Measurements from ENCODE around the gene ATL2. TPM values are rescaled to one million over a fixed set of nuclear protein-coding genes. Genes with fewer than 3 reads are reported as not detected.
A peak's percentile ranks its signal among the peaks of the same experiment; 100 is the strongest.

Gene ATL2
- total RNA-seq, 4 donors from 2014 or later: 63.1 to 108 (median 74.3) TPM

- Histone ChIP-seq H3K4me3 (no peak overlapping the region), H3K9me3 (peaks cover 0 to 7% (median 0%) of the 10 kb centered on the region in 4 donors), H3K27me3 (no peaks in the 10 kb centered on the region), H3K36me3 (no peaks in the 10 kb centered on the region), H3K4me1 (no peaks in the 10 kb centered on the region), H3K27ac (no peak overlapping the region)
- peak in 1 of 2 donors; percentile 56 for DNase-seq (ENCODE audit: low spot score in 2 of 2)
- 53% methylated on average over 7 of the region's 7 CpGs for WGBS, 2 donors
- no peak for TF ChIP-seq POLR2A (IDR thresholded peaks at IDR 0.05)
- peak; percentile 45 to 90 (median 55) for TF ChIP-seq CTCF (IDR thresholded peaks at IDR 0.05)
- peak in 1 of 2 donors; percentile 52 for TF ChIP-seq EP300 (IDR thresholded peaks at IDR 0.05)
Observed at GRCh38 chr2:38274286-38275276, 102.5 kb downstream of the ATL2 start.

- Histone ChIP-seq H3K36me3 (no peaks in the 10 kb centered on the region), H3K27ac (no peak overlapping the region), H3K27me3 (no peaks in the 10 kb centered on the region), H3K4me1 (no peaks in the 10 kb centered on the region), H3K9me3 (no peaks in the 10 kb centered on the region), H3K4me3 (no peak overlapping the region)
- DNase-seq (ENCODE audit: low spot score in 2 of 2): no peak
- TF ChIP-seq POLR2A (IDR thresholded peaks at IDR 0.05): no peak
- 70 to 72% methylated on average over 3 of the region's 3 CpGs for WGBS, 2 donors
Observed at GRCh38 chr2:38271697-38272096, 105.4 kb downstream of the ATL2 start.

- Histone ChIP-seq H3K27me3 (no peaks in the 10 kb centered on the region), H3K4me3 (no peak overlapping the region), H3K9me3 (no peaks in the 10 kb centered on the region), H3K36me3 (no peaks in the 10 kb centered on the region), H3K4me1 (peaks cover 0 to 12% (median 0%) of the 10 kb centered on the region in 4 donors), H3K27ac (no peak overlapping the region)
- TF ChIP-seq EP300 (IDR thresholded peaks at IDR 0.05) (no peak), CTCF (IDR thresholded peaks at IDR 0.05) (no peak), POLR2A (IDR thresholded peaks at IDR 0.05) (no peak)
- WGBS, 2 donors: 90 to 98% methylated on average over 1 of the region's 1 CpG
- DNase-seq (ENCODE audit: low spot score in 2 of 2): no peak
Observed at GRCh38 chr2:38269421-38269820, 107.7 kb downstream of the ATL2 start.

GRCh38 chr2:38268691-38269327 lies 108.3 kb downstream of the ATL2 start:
- no peak overlapping the region for H3K4me3 ChIP-seq
- no peak for TF ChIP-seq EP300 (IDR thresholded peaks at IDR 0.05)
- no peak for TF ChIP-seq CTCF (IDR thresholded peaks at IDR 0.05)
- TF ChIP-seq POLR2A (IDR thresholded peaks at IDR 0.05): no peak
- H3K27me3 ChIP-seq: no peaks in the 10 kb centered on the region
- H3K27ac ChIP-seq: no peak overlapping the region
- no peaks in the 10 kb centered on the region for H3K36me3 ChIP-seq
- peaks cover 0 to 15% (median 0%) of the 10 kb centered on the region in 4 donors for H3K4me1 ChIP-seq
- 88 to 96% methylated on average over 3 of the region's 3 CpGs for WGBS, 2 donors
- H3K9me3 ChIP-seq: no peaks in the 10 kb centered on the region
- DNase-seq (ENCODE audit: low spot score in 2 of 2): no peak

DNA sequence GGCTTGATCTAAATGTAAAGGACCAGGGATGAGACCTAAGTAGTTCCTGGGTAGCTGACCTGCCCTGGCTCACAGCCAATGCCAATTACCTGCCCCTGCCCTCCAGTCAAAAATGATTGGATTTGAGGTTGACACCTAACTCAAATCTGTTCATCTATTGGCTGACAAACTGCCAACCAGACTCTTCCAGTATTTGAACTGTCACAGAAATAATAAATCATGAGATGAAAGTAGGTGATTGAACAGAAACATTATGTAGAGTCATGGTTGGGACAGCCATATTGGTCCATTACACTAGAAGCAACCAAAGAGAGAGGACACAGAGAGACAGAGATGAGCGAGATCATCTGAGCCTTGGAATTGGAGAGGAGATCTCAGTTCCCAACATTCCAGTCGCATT lies 109.1 kb downstream of the ATL2 start:
- Histone ChIP-seq H3K36me3 (no peaks in the 10 kb centered on the region), H3K27me3 (no peaks in the 10 kb centered on the region), H3K27ac (no peak overlapping the region), H3K9me3 (no peaks in the 10 kb centered on the region), H3K4me1 (peaks cover 0 to 15% (median 0%) of the 10 kb centered on the region in 4 donors), H3K4me3 (no peak overlapping the region)
- no peak for DNase-seq (ENCODE audit: low spot score in 2 of 2)
- 97 to 98% methylated on average over 2 of the region's 2 CpGs for WGBS, 2 donors
- no peak for TF ChIP-seq CTCF (IDR thresholded peaks at IDR 0.05)
- no peak for TF ChIP-seq POLR2A (IDR thresholded peaks at IDR 0.05)
- TF ChIP-seq EP300 (IDR thresholded peaks at IDR 0.05): no peak

All from tibial nerve (tissue), 4 donors.